HepG2 (cell line): Measurements from ENCODE around the gene ANKRD49. TPM values are rescaled to one million over a fixed set of nuclear protein-coding genes. Genes with fewer than 3 reads are reported as not detected.

ENCODE experiments used
- ARHGAP35 ChIP-seq: sonication (generic); formaldehyde crosslinking; IDR thresholded peaks from 2 replicates; pipeline ENCODE4 v1.9.0; 2022; ENCODE audit warnings: mild to moderate bottlenecking, inconsistent platforms, moderate library complexity, missing genetic modification reagents, borderline replicate concordance
- ATF5 ChIP-seq: sonication (generic); formaldehyde crosslinking; IDR thresholded peaks from 2 replicates; pipeline ENCODE4 v1.4.0; 2020; ENCODE audit warnings: mild to moderate bottlenecking, low read depth, missing genetic modification reagents
- CHCHD3 ChIP-seq: sonication (generic); formaldehyde crosslinking; IDR thresholded peaks from 2 replicates; pipeline ENCODE4 v1.8.0; 2022; ENCODE audit warnings: mild to moderate bottlenecking, missing genetic modification reagents, moderate library complexity
- ZNF720 ChIP-seq: sonication (generic); formaldehyde crosslinking; IDR thresholded peaks from 2 replicates; pipeline ENCODE4 v1.4.0; 2020; ENCODE audit warnings: missing genetic modification reagents
- ZNF766 ChIP-seq: sonication (generic); formaldehyde crosslinking; IDR thresholded peaks from 2 replicates; pipeline ENCODE4 v1.5.0; 2020; ENCODE audit warnings: missing genetic modification reagents, borderline replicate concordance
- polyA plus RNA-seq, 8 experiments: library from polyadenylated mRNA; depleted of rRNA in 3 of 8; stranded (reverse) in 7 of 8; unstranded in 1 of 8; fragments of >200 nt; fragmentation: Illumina TruSeq in 4 of 8; extraction: Trizol in 4 of 8; gene quantifications; 2 replicates each; pipeline versions ENCODE4 v1.2.1 to v1.2.3, GENCODE V29; 2011 to 2016; ENCODE audit warnings: low read depth in 4 of 8, missing spikeins in 1 of 8, mixed read lengths in 1 of 8; ENCODE audit not compliant: insufficient read depth in 1 of 8
- total RNA-seq, 5 experiments: library from RNA; depleted of rRNA; stranded (reverse); fragments of >200 nt; fragmentation: Illumina TruSeq; extraction: Trizol; gene quantifications; 2 replicates each; pipeline ENCODE4 v1.2.3, GENCODE V29; 2016; ENCODE audit warnings: low read depth in 1 of 5
- TF ChIP-seq, protein P1 (sequence below): sonication (generic); formaldehyde crosslinking; IDR thresholded peaks from 2 replicates; pipeline ENCODE4 v1.4.0; 2020; ENCODE audit warnings: mild to moderate bottlenecking, missing genetic modification reagents, borderline replicate concordance

The ANKRD49 gene
- total and polyA plus RNA-seq, 2 of the 13 experiments (the other 11 are each of a cell fraction or from before 2014, with no cell fraction given): 14.2 to 14.3 TPM

- no peak for TF ChIP-seq ATF5
- no peak for TF ChIP-seq ZNF766 (CRISPR knock-in tag)
- TF ChIP-seq, protein P1, sequence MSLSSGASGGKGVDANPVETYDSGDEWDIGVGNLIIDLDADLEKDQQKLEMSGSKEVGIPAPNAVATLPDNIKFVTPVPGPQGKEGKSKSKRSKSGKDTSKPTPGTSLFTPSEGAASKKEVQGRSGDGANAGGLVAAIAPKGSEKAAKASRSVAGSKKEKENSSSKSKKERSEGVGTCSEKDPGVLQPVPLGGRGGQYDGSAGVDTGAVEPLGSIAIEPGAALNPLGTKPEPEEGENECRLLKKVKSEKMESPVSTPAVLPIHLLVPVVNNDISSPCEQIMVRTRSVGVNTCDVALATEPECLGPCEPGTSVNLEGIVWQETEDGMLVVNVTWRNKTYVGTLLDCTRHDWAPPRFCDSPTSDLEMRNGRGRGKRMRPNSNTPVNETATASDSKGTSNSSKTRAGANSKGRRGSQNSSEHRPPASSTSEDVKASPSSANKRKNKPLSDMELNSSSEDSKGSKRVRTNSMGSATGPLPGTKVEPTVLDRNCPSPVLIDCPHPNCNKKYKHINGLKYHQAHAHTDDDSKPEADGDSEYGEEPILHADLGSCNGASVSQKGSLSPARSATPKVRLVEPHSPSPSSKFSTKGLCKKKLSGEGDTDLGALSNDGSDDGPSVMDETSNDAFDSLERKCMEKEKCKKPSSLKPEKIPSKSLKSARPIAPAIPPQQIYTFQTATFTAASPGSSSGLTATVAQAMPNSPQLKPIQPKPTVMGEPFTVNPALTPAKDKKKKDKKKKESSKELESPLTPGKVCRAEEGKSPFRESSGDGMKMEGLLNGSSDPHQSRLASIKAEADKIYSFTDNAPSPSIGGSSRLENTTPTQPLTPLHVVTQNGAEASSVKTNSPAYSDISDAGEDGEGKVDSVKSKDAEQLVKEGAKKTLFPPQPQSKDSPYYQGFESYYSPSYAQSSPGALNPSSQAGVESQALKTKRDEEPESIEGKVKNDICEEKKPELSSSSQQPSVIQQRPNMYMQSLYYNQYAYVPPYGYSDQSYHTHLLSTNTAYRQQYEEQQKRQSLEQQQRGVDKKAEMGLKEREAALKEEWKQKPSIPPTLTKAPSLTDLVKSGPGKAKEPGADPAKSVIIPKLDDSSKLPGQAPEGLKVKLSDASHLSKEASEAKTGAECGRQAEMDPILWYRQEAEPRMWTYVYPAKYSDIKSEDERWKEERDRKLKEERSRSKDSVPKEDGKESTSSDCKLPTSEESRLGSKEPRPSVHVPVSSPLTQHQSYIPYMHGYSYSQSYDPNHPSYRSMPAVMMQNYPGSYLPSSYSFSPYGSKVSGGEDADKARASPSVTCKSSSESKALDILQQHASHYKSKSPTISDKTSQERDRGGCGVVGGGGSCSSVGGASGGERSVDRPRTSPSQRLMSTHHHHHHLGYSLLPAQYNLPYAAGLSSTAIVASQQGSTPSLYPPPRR (CRISPR knock-in tag): no peak
- TF ChIP-seq CHCHD3 (CRISPR knock-in tag): no peak
- TF ChIP-seq ZNF720 (CRISPR knock-in tag): no peak
- no peak for TF ChIP-seq ARHGAP35
These were observed 20.6 kb upstream of the ANKRD49 start (continued) for GRCh38 chr11:94472916-94473799.
